Lung (tissue), 12 donors: ENCODE measurements around the gene CDKAL1. TPM values are rescaled to one million over a fixed set of nuclear protein-coding genes. Genes with fewer than 3 reads are reported as not detected.

Experiments
- ATAC-seq: fragments of 200-7000 bp; cut with Tn5 transposase; one replicate; pipeline ENCODE4 v1.9.1; 2020; ENCODE audit warnings: moderate number of reproducible peaks; ENCODE audit not compliant: insufficient read depth, low FRiP score
- DNase-seq, 3 donors: peaks; one replicate each; pipeline ENCODE4 v3.0.0-alpha.2; 2013 to 2017
- H3K27ac ChIP-seq, 2 donors: one replicate each; pipeline ENCODE4 v1.5.1; 2013; ENCODE audit warnings: mild to moderate bottlenecking in 2 of 2, moderate library complexity in 2 of 2, control low read depth in 1 of 2, inconsistent platforms in 1 of 2, low read depth in 1 of 2, low read length in 1 of 2
- H3K27me3 ChIP-seq, 3 donors: one replicate each; pipeline ENCODE4 v1.5.1; 2013; ENCODE audit warnings: low read length in 2 of 3; ENCODE audit not compliant: control insufficient read depth in 3 of 3, insufficient read depth in 3 of 3
- H3K36me3 ChIP-seq, 4 donors: one replicate each; pipeline ENCODE4 v1.5.1; 2013; ENCODE audit warnings: low read length in 4 of 4, mild to moderate bottlenecking in 1 of 4, moderate library complexity in 1 of 4; ENCODE audit not compliant: control insufficient read depth in 4 of 4, insufficient read depth in 4 of 4
- H3K4me1 ChIP-seq, 5 donors: one replicate each; pipeline ENCODE4 v1.5.1; 2013; ENCODE audit warnings: low read length in 5 of 5, mild to moderate bottlenecking in 2 of 5, moderate library complexity in 1 of 5; ENCODE audit not compliant: control insufficient read depth in 5 of 5, insufficient read depth in 5 of 5
- H3K4me3 ChIP-seq: one replicate; pipeline ENCODE4 v1.5.1; 2013; ENCODE audit warnings: mild to moderate bottlenecking, control low read depth, moderate library complexity
- H3K9ac ChIP-seq, 2 donors: one replicate each; pipeline ENCODE4 v1.5.1; 2013; ENCODE audit warnings: low read length in 2 of 2, control low read depth in 1 of 2; ENCODE audit not compliant: insufficient read depth in 1 of 2
- H3K9me3 ChIP-seq, 4 donors: one replicate each; pipeline ENCODE4 v1.5.1; 2013; ENCODE audit warnings: low read length in 3 of 4, mild to moderate bottlenecking in 1 of 4, moderate library complexity in 1 of 4; ENCODE audit not compliant: control insufficient read depth in 4 of 4, insufficient read depth in 3 of 4
- WGBS, 2 donors: extraction: QIAGEN DNeasy Blood & Tissue Kit; methylation state at CpG; one replicate each; pipeline ENCODE4 v1.1.7; 2013; 5-methylcytosine and 5-hydroxymethylcytosine counted together
- polyA plus RNA-seq, 2 donors: library from polyadenylated mRNA; stranded (reverse); fragments of 200-250 nt; gene quantifications; one replicate each; pipeline ENCODE4 v1.2.1, GENCODE V29; 2013
- total RNA-seq, 2 donors: library from RNA; depleted of rRNA in 1 of 2; stranded (reverse); fragments of >200 nt in 1 of 2; gene quantifications; one replicate each; pipeline ENCODE4 v1.2.1, GENCODE V29; 2014 to 2021
- TF ChIP-seq, protein P1 (sequence below): IDR thresholded peaks from 2 replicates; pipeline ENCODE4 v1.5.1; 2012; ENCODE audit warnings: mild to moderate bottlenecking; ENCODE audit errors: control extremely low read depth, extremely low read depth
- donor health status: control.
- donor health status: control.
- donor health status: Bipolar disorder and iron deficiency.
- donor health status: healthy.
- donor health status: DM: yes; HTN: yes; CAD: no.

Gene CDKAL1
- total and polyA plus RNA-seq, 4 donors, result 4.0 to 39.0 (median 10.0) TPM

DNA sequence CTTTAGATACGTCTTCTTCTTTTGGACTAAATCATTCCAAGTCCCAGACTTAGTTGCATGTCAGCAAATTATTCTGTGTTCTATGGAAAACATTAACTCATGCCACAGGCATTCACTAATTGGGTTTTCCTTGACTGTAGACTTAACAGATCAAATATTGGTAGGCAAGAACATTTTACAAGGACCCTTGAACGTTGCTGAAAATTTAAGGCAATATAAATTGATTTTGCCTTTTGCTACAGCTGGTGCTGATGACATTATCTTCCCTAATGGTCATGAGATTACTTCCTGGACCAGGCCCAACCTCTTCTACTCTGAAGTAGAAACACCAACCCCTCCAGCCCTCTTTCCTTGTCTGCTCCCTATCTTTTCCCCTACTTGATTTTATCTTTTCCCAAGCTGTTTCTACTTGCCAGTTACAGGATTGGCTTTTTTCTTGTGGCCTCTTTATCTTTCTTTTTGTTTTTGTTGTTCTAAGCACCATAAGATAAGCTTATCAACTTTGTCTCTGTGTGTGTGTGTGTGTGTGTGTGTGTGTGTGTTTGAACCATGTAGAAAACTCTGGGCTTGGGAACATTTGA, 545.3 kb downstream of the CDKAL1 start:
- no peak overlapping the region for H3K27ac ChIP-seq
- WGBS, 2 donors, result 50 to 75% methylated on average over 2 of the region's 2 CpGs
- peak in 2 of 3 donors; percentile 56 to 71 for DNase-seq

DNA sequence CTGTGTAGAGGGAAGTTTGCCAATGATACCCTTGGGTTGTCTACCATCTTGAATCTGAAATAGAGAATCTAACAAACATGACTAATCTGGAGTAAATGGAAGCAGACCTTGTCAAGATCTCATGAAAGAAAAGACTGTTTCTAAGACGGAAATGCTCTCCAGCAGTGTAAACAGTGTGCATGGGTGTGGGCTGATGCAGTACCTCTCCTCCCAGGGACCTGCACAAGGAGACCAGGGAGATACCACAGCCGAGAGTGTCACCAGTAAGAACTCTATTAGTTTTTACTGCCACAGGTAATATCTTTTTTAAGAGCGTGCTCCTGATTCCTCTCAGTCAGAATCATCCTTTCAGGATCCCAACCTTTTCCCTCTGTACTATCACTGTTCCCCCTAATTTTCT, 546.0 kb downstream of the CDKAL1 start:
- 91 to 97% methylated on average over 3 of the region's 3 CpGs for WGBS, 2 donors
- TF ChIP-seq, protein P1, sequence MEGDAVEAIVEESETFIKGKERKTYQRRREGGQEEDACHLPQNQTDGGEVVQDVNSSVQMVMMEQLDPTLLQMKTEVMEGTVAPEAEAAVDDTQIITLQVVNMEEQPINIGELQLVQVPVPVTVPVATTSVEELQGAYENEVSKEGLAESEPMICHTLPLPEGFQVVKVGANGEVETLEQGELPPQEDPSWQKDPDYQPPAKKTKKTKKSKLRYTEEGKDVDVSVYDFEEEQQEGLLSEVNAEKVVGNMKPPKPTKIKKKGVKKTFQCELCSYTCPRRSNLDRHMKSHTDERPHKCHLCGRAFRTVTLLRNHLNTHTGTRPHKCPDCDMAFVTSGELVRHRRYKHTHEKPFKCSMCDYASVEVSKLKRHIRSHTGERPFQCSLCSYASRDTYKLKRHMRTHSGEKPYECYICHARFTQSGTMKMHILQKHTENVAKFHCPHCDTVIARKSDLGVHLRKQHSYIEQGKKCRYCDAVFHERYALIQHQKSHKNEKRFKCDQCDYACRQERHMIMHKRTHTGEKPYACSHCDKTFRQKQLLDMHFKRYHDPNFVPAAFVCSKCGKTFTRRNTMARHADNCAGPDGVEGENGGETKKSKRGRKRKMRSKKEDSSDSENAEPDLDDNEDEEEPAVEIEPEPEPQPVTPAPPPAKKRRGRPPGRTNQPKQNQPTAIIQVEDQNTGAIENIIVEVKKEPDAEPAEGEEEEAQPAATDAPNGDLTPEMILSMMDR, result no peak
- DNase-seq, result no peak
- Histone ChIP-seq H3K9ac (no peak overlapping the region), H3K9me3 (peaks cover 0 to 3% (median under 1%) of the 10 kb centered on the region in 4 donors), H3K36me3 (peaks cover 0 to 2% (median 0%) of the 10 kb centered on the region in 4 donors), H3K27ac (no peak overlapping the region), H3K4me3 (no peak overlapping the region), H3K4me1 (peaks cover 0 to 4% (median 0%) of the 10 kb centered on the region in 5 donors), H3K27me3 (no peaks in the 10 kb centered on the region)
- no peak for ATAC-seq

More for the DNA sequence above, 545.3 kb downstream of the CDKAL1 start:
- no peaks in the 10 kb centered on the region for H3K27me3 ChIP-seq
- H3K9ac ChIP-seq, result no peak overlapping the region
- no peak for ATAC-seq
- no peak overlapping the region for H3K4me3 ChIP-seq
- peaks cover 0 to 3% (median under 1%) of the 10 kb centered on the region in 4 donors for H3K9me3 ChIP-seq
- TF ChIP-seq, protein P1, result no peak
- H3K4me1 ChIP-seq, result peaks cover 0 to 4% (median 0%) of the 10 kb centered on the region in 5 donors
- peaks cover 0 to 2% (median 0%) of the 10 kb centered on the region in 4 donors for H3K36me3 ChIP-seq

DNA sequence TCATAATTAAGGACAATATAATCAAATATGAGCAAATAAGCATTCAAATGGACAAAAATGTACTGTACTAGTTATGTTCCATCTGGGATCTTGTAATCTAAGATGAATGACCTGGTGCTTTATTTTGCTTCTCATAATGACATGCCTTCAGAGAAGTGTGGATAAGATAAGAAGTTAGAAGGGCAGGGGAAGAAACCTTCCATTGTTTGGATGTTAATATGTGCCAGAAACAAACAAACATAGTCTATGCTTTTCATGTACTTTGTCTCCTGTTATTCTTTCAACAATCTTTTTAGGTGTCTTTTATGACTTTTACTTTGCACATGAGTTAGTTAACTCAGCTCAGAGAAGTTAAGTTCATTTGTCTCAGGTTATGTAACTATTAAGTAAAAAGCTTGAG, 547.8 kb downstream of the CDKAL1 start:
- H3K9ac ChIP-seq, result no peak overlapping the region
- no peak overlapping the region for H3K27ac ChIP-seq
- TF ChIP-seq, protein P1, result no peak
- ATAC-seq, result no peak
- no peak overlapping the region for H3K4me3 ChIP-seq
- H3K36me3 ChIP-seq, result peaks cover 0 to 2% (median 1%) of the 10 kb centered on the region in 4 donors
- H3K4me1 ChIP-seq, result peaks cover 0 to 4% (median 0%) of the 10 kb centered on the region in 5 donors
- peaks cover 0 to 3% (median under 1%) of the 10 kb centered on the region in 4 donors for H3K9me3 ChIP-seq
- peak in 2 of 3 donors; percentile 27 to 31 for DNase-seq
- no peaks in the 10 kb centered on the region for H3K27me3 ChIP-seq
